Ovary (tissue), 9 donors: ENCODE results near the gene P2RY2. TPM values are rescaled to one million over a fixed set of nuclear protein-coding genes. Genes with fewer than 3 reads are reported as not detected.
"Not testable (repeated sequence)": the region's sequence is repeated elsewhere in the genome, so short reads cannot be mapped to it uniquely, and the experiment has no call there.

ENCODE experiments used
- DNase-seq, 5 donors: peaks; one replicate each; pipeline ENCODE4 v3.0.0-alpha.2; 2019 to 2020
- H3K27ac ChIP-seq, 2 donors: fragments of 200-600 bp; one replicate each; pipeline versions ENCODE4 v1.5.1 to v1.8.0; 2019 to 2022
- H3K27me3 ChIP-seq: fragments of 200-600 bp; one replicate; pipeline ENCODE4 v1.8.0; 2022
- H3K36me3 ChIP-seq: fragments of 200-600 bp; sonication (generic); one replicate; pipeline ENCODE4 v1.5.1; 2019
- H3K4me1 ChIP-seq: one replicate; pipeline ENCODE4 v1.8.1; 2013; ENCODE audit warnings: mild to moderate bottlenecking, moderate library complexity; ENCODE audit not compliant: insufficient read depth
- H3K4me3 ChIP-seq: fragments of 200-600 bp; sonication (generic); one replicate; pipeline ENCODE4 v1.5.1; 2017
- H3K9me3 ChIP-seq, 2 donors: fragments of 200-600 bp in 1 of 2; sonication (generic) in 1 of 2; one replicate each; pipeline versions ENCODE4 v1.5.1 to v1.8.1; 2013 to 2019; ENCODE audit warnings: mild to moderate bottlenecking in 1 of 2, moderate library complexity in 1 of 2
- EP300 ChIP-seq: sonication (generic); formaldehyde crosslinking; IDR thresholded peaks from one replicate; pipeline ENCODE4 v1.6.1; 2017; ENCODE audit warnings: antibody characterized with exemption
- POLR2A ChIP-seq: fragments of 450-650 bp; IDR thresholded peaks from one replicate; pipeline ENCODE4 v1.6.1; 2017; ENCODE audit warnings: antibody characterized with exemption, mild to moderate bottlenecking, moderate library complexity
- WGBS, 3 donors: extraction: QIAGEN DNeasy Blood & Tissue Kit in 1 of 3; methylation state at CpG; one replicate each; pipeline versions ENCODE4 v1.1.5 to v1.1.7; 2013 to 2017; 5-methylcytosine and 5-hydroxymethylcytosine counted together
- intact Hi-C, 4 donors: fragments of 100-400 bp; cut with DNase I; formaldehyde crosslinking; loops; one replicate each; pipeline versions ENCODE4 v1.11.0 to v1.15.1; 2022 to 2023
- polyA plus RNA-seq, 2 donors: library from polyadenylated mRNA; stranded (reverse); fragments of 200-250 nt in 1 of 2; fragments of 350-450 nt in 1 of 2; fragmentation: Illumina TruSeq in 1 of 2; extraction: RNeasy Lipid Tissue Mini Kit (QIAGEN cat#74804) in 1 of 2; gene quantifications; one replicate each; pipeline ENCODE4 v1.2.3, GENCODE V29; 2013 to 2014
- total RNA-seq, 7 donors: library from RNA; depleted of rRNA in 2 of 7; stranded (reverse); fragments of >200 nt in 2 of 7; fragmentation: NEBNext Ultra II Directional in 3 of 7; extraction: Animal tissue kit (Norgen Biotek cat#: 25700) in 3 of 7; gene quantifications; one replicate each; pipeline versions ENCODE4 v1.1.0 to v1.2.4, GENCODE V29; 2016 to 2023
- TF ChIP-seq, protein P1 (sequence below), 3 donors: fragments of 450-650 bp in 2 of 3; fragments of 200-600 bp in 1 of 3; IDR thresholded peaks; one replicate each; pipeline versions ENCODE4 v1.5.1 to v1.8.0; 2016 to 2022; ENCODE audit warnings: antibody characterized with exemption in 3 of 3, mild to moderate bottlenecking in 1 of 3
- donor health status: DM: no; HTN: no; CAD: no; lungs with moderate emphysema.
- donor health status: DM: no; HTN: no; CAD: no.
- donor health status: Bipolar disorder and iron deficiency.
- donor health status: DM: yes; HTN: yes; CAD: no.
- donor health status: DM: no; HTN: no; CAD: no.
- donor health status: DM: yes; HTN: yes; CAD: no.

Gene P2RY2
- total and polyA plus RNA-seq, 9 donors: 0.44 to 1.6 (median 1.0) TPM

DNA sequence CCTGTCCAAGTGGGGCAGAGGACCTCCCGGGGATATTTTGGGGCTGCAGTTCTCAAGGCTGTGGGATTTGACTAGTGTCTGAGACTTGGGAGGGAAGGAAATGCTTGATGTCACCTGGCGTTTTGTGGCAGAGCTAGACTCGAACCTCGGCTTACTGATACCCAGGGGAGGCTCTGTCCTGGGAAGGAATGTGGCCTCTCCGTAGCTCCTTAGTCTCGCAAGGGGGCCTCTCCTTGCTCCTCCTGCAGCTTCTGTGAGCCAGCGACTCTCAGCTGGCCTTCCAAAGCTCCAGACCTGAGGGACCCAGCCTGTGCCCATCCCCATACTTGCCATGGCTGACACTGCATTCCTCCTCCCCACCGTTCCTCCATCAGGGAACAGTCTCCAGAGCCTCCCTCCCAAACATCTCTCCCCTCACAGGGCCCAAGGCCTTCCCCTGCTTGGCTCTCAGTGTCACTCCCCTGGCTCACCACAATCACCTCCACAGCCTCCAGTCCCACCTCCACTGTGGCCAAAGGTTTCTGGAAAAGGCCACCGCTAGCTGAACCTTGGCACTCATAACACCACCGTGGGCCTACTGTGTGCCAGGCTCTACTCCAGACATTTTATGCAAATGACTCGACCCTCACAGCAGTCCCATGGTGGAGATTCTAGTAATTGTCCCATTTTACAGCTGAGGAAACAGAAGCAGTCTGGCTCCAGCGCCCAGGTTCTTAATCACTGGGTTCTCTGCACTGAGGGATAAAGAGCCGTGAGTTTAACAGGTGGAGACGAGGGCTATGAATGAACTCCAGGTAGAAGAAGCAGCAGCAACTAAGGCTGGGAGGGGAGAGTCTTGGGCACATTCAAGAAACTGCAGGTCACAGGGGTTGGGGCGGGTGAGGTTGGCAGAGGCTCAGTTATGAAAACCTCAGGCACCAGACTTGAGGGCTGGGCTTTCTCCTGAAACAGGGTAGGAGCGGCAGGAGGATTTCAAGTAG, 12.1 kb downstream of the P2RY2 start:
- Histone ChIP-seq H3K9me3 (no peaks in the 10 kb centered on the region), H3K27me3 (no peaks in the 10 kb centered on the region), H3K4me3 (no peak overlapping the region), H3K36me3 (no peaks in the 10 kb centered on the region), H3K4me1 (peaks cover 3% of the 10 kb centered on the region), H3K27ac (no peak overlapping the region)
- peak in 2 of 5 donors; percentile 1 to 26 for DNase-seq
- WGBS, 3 donors: 69 to 76% (median 75%) methylated on average over 16 of the region's 16 CpGs
- intact Hi-C loops: loop anchor here in 1 of 4 donors (10.0 kb wide), 1 partner anchor 395 kb away; no protein-coding TSS in a partner anchor
- TF ChIP-seq, protein P1, sequence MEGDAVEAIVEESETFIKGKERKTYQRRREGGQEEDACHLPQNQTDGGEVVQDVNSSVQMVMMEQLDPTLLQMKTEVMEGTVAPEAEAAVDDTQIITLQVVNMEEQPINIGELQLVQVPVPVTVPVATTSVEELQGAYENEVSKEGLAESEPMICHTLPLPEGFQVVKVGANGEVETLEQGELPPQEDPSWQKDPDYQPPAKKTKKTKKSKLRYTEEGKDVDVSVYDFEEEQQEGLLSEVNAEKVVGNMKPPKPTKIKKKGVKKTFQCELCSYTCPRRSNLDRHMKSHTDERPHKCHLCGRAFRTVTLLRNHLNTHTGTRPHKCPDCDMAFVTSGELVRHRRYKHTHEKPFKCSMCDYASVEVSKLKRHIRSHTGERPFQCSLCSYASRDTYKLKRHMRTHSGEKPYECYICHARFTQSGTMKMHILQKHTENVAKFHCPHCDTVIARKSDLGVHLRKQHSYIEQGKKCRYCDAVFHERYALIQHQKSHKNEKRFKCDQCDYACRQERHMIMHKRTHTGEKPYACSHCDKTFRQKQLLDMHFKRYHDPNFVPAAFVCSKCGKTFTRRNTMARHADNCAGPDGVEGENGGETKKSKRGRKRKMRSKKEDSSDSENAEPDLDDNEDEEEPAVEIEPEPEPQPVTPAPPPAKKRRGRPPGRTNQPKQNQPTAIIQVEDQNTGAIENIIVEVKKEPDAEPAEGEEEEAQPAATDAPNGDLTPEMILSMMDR (IDR thresholded peaks at IDR 0.05): no peak
- TF ChIP-seq EP300 (no peak), POLR2A (no peak)

DNA sequence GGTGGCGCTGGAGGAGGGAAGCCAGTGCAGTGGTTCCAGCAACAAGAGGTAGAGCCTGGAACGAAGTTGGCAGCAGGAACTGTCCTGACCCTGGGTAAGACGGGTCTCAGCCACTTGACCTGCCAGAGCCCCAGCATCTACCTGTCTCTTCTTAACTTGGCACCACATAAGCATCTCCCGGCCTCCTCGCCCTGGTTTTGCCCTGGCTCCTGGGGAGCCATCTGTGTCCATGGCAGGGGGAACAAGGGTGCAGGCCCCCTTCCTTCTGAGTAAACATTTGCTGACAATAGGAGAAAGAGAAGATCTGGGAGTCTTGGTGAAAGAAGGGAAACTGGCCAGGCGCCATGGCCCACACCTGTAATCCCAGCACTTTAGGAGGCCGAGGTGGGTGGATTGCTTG, 12.8 kb downstream of the P2RY2 start:
- H3K4me3 ChIP-seq: no peak overlapping the region
- peak in 2 of 5 donors; percentile 2 to 28 for DNase-seq
- no peaks in the 10 kb centered on the region for H3K27me3 ChIP-seq
- H3K36me3 ChIP-seq: no peaks in the 10 kb centered on the region
- TF ChIP-seq POLR2A (no peak), EP300 (no peak)
- TF ChIP-seq, protein P1 (IDR thresholded peaks at IDR 0.05): no peak
- H3K9me3 ChIP-seq: no peaks in the 10 kb centered on the region
- no peak overlapping the region for H3K27ac ChIP-seq
- intact Hi-C loops: loop anchor here in 1 of 4 donors (10.0 kb wide), 1 partner anchor 396 kb away; no protein-coding TSS in a partner anchor
- H3K4me1 ChIP-seq: peaks cover 3% of the 10 kb centered on the region
- WGBS, 3 donors: 91 to 99% (median 96%) methylated on average over 7 of the region's 7 CpGs

GRCh38 chr11:73232487-73232886, 14.4 kb downstream of the P2RY2 start:
- not testable (repeated sequence) for H3K27ac ChIP-seq, H3K36me3 ChIP-seq, H3K4me3 ChIP-seq, H3K27me3 ChIP-seq, H3K4me1 ChIP-seq, H3K9me3 ChIP-seq
- intact Hi-C loops: loop anchor here in 1 of 4 donors (10.0 kb wide), 1 partner anchor 398 kb away; no protein-coding TSS in a partner anchor
- 96 to 98% (median 97%) methylated on average over 7 of the region's 7 CpGs for WGBS, 3 donors
- DNase-seq: peak in 1 of 5 donors; percentile 13

DNA sequence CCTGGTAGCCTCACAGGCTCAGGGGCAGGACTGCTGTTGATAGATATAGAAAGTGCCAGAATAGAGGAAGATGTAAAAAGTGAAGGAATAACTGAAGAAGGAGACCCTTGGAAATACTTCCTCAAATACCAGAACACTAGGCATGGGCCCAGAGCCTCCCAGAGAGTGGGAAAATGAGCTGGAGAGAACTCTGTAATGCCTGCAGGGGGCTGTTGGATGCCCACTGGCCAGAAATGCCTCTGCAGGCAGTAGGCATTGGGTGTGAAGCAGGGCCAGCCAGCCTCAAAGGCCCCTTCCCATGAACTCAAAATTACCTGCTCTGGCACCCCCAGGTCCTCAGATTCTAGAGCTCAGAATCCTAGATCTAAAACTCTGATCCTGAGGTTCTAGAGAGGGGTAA, 15.1 kb downstream of the P2RY2 start:
- Histone ChIP-seq H3K9me3 (no peaks in the 10 kb centered on the region), H3K4me3 (no peak overlapping the region), H3K27me3 (no peaks in the 10 kb centered on the region), H3K36me3 (no peaks in the 10 kb centered on the region), H3K27ac (no peak overlapping the region), H3K4me1 (peaks cover 3% of the 10 kb centered on the region)
- intact Hi-C loops: loop anchor here in 1 of 4 donors (10.0 kb wide), 1 partner anchor 398 kb away; no protein-coding TSS in a partner anchor
- TF ChIP-seq POLR2A: no peak
- TF ChIP-seq, protein P1 (IDR thresholded peaks at IDR 0.05): no peak
- TF ChIP-seq EP300: no peak
- peak in 2 of 5 donors; percentile 4 to 5 for DNase-seq
